Panc1 (cell line): ENCODE data around the gene DCAF6. TPM values are rescaled to one million over a fixed set of nuclear protein-coding genes. Genes with fewer than 3 reads are reported as not detected.

Source experiments
- ATAC-seq: fragments of 200-7000 bp; cut with Tn5 transposase; 2 replicates; pipeline ENCODE4 v1.9.1; 2020; ENCODE audit warnings: mild to moderate bottlenecking, moderate library complexity
- BruUV-seq: library from RNA; stranded (reverse); fragments of 400-500 nt; replicated peaks from 2 replicates; lab custom pipeline; 2021; lab: Mats Ljungman, UMichigan
- CTCF ChIA-PET: fragments of 300-600 bp; sonication (Branson Sonifier 250); formaldehyde crosslinking; loops from one replicate; lab custom pipeline; 2022; ENCODE audit warnings: antibody characterized with exemption; lab: Charles Lee
- POLR2A ChIA-PET: fragments of 300-600 bp; sonication (Branson Sonifier 250); formaldehyde crosslinking; loops from one replicate; lab custom pipeline; 2022; ENCODE audit warnings: antibody characterized with exemption; lab: Charles Lee
- DNase-seq: peaks from one replicate; pipeline ENCODE4 v3.0.0-alpha.2; 2010; ENCODE audit warnings: low read depth, low spot score
- H3K27ac ChIP-seq: 2 replicates; pipeline ENCODE4 v1.5.1; 2011; ENCODE audit warnings: mild to moderate bottlenecking, low read length, inconsistent platforms
- H3K27me3 ChIP-seq: fragments of 200-500 bp; sonication (Bioruptor generic); 2 replicates; pipeline ENCODE4 v1.6.0; 2014; ENCODE audit warnings: low read length, inconsistent platforms; ENCODE audit not compliant: control insufficient read depth, insufficient read depth
- H3K36me3 ChIP-seq: fragments of 200-500 bp; sonication (Bioruptor generic); 2 replicates; pipeline ENCODE4 v1.5.1; 2014; ENCODE audit warnings: inconsistent platforms, mild to moderate bottlenecking, low read length, moderate library complexity; ENCODE audit not compliant: control insufficient read depth, insufficient read depth
- H3K4me1 ChIP-seq: 2 replicates; pipeline ENCODE4 v1.5.1; 2011; ENCODE audit warnings: inconsistent platforms, mild to moderate bottlenecking, low read length, moderate library complexity; ENCODE audit not compliant: control insufficient read depth, insufficient read depth
- H3K4me3 ChIP-seq, 2 experiments: 2 replicates each; pipeline ENCODE4 v1.5.1; 2011 to 2012; ENCODE audit warnings: low read depth in 2 of 2, low read length in 2 of 2, mild to moderate bottlenecking in 2 of 2, inconsistent platforms in 1 of 2, moderate library complexity in 1 of 2
- H3K9me3 ChIP-seq: fragments of 200-500 bp; sonication (Bioruptor generic); 2 replicates; pipeline ENCODE4 v1.5.1; 2014; ENCODE audit warnings: low read depth, mild to moderate bottlenecking, inconsistent platforms, low read length, moderate library complexity; ENCODE audit not compliant: control insufficient read depth, insufficient read depth
- POLR2AphosphoS5 ChIP-seq: IDR thresholded peaks from 2 replicates; pipeline ENCODE4 v1.6.1; 2012; ENCODE audit warnings: mild to moderate bottlenecking, low read depth, low read length, moderate library complexity
- SIN3A ChIP-seq: IDR thresholded peaks from 2 replicates; pipeline ENCODE4 v1.6.1; 2012; ENCODE audit warnings: low read depth, mild to moderate bottlenecking, low read length, moderate library complexity, borderline replicate concordance; ENCODE audit not compliant: insufficient read depth
- TCF7L2 ChIP-seq: IDR thresholded peaks from 2 replicates; pipeline ENCODE4 v1.6.1; 2011; ENCODE audit warnings: mild to moderate bottlenecking, low read depth, low read length, inconsistent platforms
- in situ Hi-C: cut with HindIII; loops from 2 replicates; pipeline ENCODE4 v1.10.0; 2016; ENCODE audit warnings: low sequenced_read_pairs, low pct_unique_long_range_greater_than_20kb
- intact Hi-C: fragments of 100-400 bp; cut with micrococcal nuclease; formaldehyde crosslinking; loops from one replicate; pipeline ENCODE4 v1.10.0; 2022; ENCODE audit not compliant: unreplicated experiment
- total RNA-seq: library from RNA; stranded (reverse); gene quantifications from one replicate; pipeline ENCODE4 v1.2.1, GENCODE V29; 2021; ENCODE audit not compliant: unreplicated experiment
- TF ChIP-seq, protein P1 (sequence below): fragments of 450-650 bp; IDR thresholded peaks from 2 replicates; pipeline ENCODE4 v1.5.1; 2017; ENCODE audit warnings: mild to moderate bottlenecking
- TF ChIP-seq, protein P2 (sequence below), 2 experiments: IDR thresholded peaks; 2 replicates each; pipeline ENCODE4 v1.6.1; 2011 to 2012; ENCODE audit warnings: low read depth in 2 of 2, control low read depth in 1 of 2, low read length in 1 of 2, mild to moderate bottlenecking in 1 of 2, moderate library complexity in 1 of 2; ENCODE audit not compliant: insufficient read depth in 1 of 2

The DCAF6 gene
- total RNA-seq, 1 experiment from 2014 or later = 67.7 TPM

DNA sequence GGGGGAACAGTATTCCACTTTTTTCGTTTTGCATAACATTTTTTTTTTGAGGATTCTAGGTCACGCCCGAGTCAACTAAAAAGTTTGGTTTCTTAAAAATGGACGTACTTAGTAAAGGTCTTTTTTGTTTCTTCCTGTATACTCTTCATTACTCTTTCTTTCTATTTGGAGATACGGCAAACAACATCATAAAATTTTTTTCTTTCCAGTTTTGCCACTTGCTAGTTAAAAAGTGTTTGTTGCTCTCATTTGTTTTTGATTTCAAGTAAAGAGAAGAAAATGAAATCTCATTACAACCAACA lies 1.2 kb downstream of the DCAF6 start:
- intact Hi-C loops = no loop called here
- ATAC-seq (no peak), DNase-seq (no peak)
- ChIA-PET POLR2A (interaction anchor here (0.5 kb wide), 1 partner anchor 1485 kb away, joined by 4 read pairs; no protein-coding TSS in a partner anchor), CTCF (no interaction called here)
- BruUV-seq = no TSS peak
- Histone ChIP-seq H3K4me1 (peaks cover 29% of the 10 kb centered on the region), H3K4me3 (peak overlapping the region; percentile 95 to 96), H3K27ac (peak overlapping the region; percentile 99), H3K36me3 (no peaks in the 10 kb centered on the region; the same call in none of the 2 replicates), H3K27me3 (no peaks in the 10 kb centered on the region), H3K9me3 (no peaks in the 10 kb centered on the region)
- in situ Hi-C loops = no loop called here
- TF ChIP-seq, protein P1, sequence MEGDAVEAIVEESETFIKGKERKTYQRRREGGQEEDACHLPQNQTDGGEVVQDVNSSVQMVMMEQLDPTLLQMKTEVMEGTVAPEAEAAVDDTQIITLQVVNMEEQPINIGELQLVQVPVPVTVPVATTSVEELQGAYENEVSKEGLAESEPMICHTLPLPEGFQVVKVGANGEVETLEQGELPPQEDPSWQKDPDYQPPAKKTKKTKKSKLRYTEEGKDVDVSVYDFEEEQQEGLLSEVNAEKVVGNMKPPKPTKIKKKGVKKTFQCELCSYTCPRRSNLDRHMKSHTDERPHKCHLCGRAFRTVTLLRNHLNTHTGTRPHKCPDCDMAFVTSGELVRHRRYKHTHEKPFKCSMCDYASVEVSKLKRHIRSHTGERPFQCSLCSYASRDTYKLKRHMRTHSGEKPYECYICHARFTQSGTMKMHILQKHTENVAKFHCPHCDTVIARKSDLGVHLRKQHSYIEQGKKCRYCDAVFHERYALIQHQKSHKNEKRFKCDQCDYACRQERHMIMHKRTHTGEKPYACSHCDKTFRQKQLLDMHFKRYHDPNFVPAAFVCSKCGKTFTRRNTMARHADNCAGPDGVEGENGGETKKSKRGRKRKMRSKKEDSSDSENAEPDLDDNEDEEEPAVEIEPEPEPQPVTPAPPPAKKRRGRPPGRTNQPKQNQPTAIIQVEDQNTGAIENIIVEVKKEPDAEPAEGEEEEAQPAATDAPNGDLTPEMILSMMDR = no peak
- TF ChIP-seq, protein P2, sequence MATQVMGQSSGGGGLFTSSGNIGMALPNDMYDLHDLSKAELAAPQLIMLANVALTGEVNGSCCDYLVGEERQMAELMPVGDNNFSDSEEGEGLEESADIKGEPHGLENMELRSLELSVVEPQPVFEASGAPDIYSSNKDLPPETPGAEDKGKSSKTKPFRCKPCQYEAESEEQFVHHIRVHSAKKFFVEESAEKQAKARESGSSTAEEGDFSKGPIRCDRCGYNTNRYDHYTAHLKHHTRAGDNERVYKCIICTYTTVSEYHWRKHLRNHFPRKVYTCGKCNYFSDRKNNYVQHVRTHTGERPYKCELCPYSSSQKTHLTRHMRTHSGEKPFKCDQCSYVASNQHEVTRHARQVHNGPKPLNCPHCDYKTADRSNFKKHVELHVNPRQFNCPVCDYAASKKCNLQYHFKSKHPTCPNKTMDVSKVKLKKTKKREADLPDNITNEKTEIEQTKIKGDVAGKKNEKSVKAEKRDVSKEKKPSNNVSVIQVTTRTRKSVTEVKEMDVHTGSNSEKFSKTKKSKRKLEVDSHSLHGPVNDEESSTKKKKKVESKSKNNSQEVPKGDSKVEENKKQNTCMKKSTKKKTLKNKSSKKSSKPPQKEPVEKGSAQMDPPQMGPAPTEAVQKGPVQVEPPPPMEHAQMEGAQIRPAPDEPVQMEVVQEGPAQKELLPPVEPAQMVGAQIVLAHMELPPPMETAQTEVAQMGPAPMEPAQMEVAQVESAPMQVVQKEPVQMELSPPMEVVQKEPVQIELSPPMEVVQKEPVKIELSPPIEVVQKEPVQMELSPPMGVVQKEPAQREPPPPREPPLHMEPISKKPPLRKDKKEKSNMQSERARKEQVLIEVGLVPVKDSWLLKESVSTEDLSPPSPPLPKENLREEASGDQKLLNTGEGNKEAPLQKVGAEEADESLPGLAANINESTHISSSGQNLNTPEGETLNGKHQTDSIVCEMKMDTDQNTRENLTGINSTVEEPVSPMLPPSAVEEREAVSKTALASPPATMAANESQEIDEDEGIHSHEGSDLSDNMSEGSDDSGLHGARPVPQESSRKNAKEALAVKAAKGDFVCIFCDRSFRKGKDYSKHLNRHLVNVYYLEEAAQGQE (IDR thresholded peaks at IDR 0.05; ENCODE audit: insufficient read depth in 1 of 2, low read depth in 2 of 2, low read length in 1 of 2) = no peak
- TF ChIP-seq SIN3A = no peak
- no peak for TF ChIP-seq POLR2AphosphoS5
- no peak for TF ChIP-seq TCF7L2

DNA sequence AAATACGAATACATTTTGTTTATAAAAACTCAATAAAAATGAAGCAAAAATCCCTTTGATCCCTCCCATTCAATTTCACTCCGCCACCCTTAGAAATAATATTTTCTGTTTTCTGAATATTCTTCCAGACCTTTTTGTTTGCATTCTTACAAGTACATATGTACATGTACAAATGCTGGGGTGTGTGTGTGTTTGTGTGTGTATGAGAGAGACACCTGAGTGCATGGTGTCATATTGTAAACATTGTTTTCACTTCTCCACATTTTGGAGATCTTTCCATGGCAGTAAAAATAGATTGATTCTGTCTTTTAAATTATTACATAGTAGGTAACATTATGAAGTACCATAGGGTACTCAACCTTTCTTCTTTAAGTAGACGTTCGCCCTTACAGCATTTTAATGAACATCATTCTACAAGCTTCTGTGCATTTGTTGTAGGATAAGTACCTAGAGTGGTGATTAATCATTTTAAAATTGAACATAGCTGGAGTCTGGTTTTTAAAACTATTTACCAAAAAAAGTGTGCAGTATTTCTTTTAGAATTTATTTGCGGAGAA lies 1.7 kb downstream of the DCAF6 start:
- in situ Hi-C loops = no loop called here
- Histone ChIP-seq H3K27me3 (no peaks in the 10 kb centered on the region), H3K4me3 (peak overlapping the region; percentile 95 to 96), H3K27ac (peak overlapping the region; percentile 99; the same call in 1 of the 2 replicates), H3K9me3 (no peaks in the 10 kb centered on the region), H3K36me3 (no peaks in the 10 kb centered on the region; the same call in none of the 2 replicates), H3K4me1 (peaks cover 26% of the 10 kb centered on the region)
- no peak for DNase-seq
- TSS peak; percentile 74 for BruUV-seq
- POLR2A ChIA-PET = no interaction called here
- no peak for ATAC-seq
- no peak for TF ChIP-seq SIN3A
- TF ChIP-seq TCF7L2 = no peak
- TF ChIP-seq, protein P2 (IDR thresholded peaks at IDR 0.05; ENCODE audit: insufficient read depth in 1 of 2, low read depth in 2 of 2, low read length in 1 of 2) = no peak
- no peak for TF ChIP-seq POLR2AphosphoS5
- TF ChIP-seq, protein P1 = no peak
- CTCF ChIA-PET = no interaction called here
- intact Hi-C loops = no loop called here
